Spleen (tissue), 11 donors: ENCODE measurements around the gene NOTCH3. TPM values are rescaled to one million over a fixed set of nuclear protein-coding genes. Genes with fewer than 3 reads are reported as not detected.
A peak's percentile ranks its signal among the peaks of the same experiment; 100 is the strongest.

Source experiments
- DNase-seq: peaks from one replicate; pipeline ENCODE4 v3.0.0-alpha.2; 2020
- H3K27ac ChIP-seq, 8 donors: fragments of 200-600 bp; sonication (generic) in 7 of 8; 1 replicate in 4 of 8; 2 replicates in 4 of 8; pipeline versions ENCODE4 v1.5.0 to v1.8.0; 2016 to 2021; ENCODE audit warnings: inconsistent platforms in 4 of 8, mild to moderate bottlenecking in 4 of 8, moderate library complexity in 1 of 8
- H3K27me3 ChIP-seq, 7 donors: fragments of 200-600 bp; sonication (generic) in 6 of 7; replicated peaks in 1 of 7; 1 replicate in 4 of 7; 2 replicates in 3 of 7; pipeline versions ENCODE4 v1.5.0 to v1.8.0; 2016 to 2021; ENCODE audit warnings: inconsistent platforms in 3 of 7, mild to moderate bottlenecking in 1 of 7
- H3K36me3 ChIP-seq, 6 donors: fragments of 200-600 bp; sonication (generic) in 5 of 6; 1 replicate in 4 of 6; 2 replicates in 2 of 6; pipeline versions ENCODE4 v1.5.0 to v1.8.0; 2016 to 2021; ENCODE audit warnings: inconsistent platforms in 2 of 6
- H3K4me1 ChIP-seq, 6 donors: fragments of 200-600 bp; sonication (generic) in 5 of 6; 1 replicate in 3 of 6; 2 replicates in 3 of 6; pipeline versions ENCODE4 v1.5.0 to v1.8.0; 2016 to 2021; ENCODE audit warnings: inconsistent platforms in 3 of 6
- H3K4me3 ChIP-seq, 8 donors: fragments of 200-600 bp; sonication (generic) in 7 of 8; 1 replicate in 4 of 8; 2 replicates in 4 of 8; pipeline versions ENCODE4 v1.5.0 to v1.8.0; 2016 to 2021; ENCODE audit warnings: inconsistent platforms in 4 of 8, mild to moderate bottlenecking in 4 of 8, moderate library complexity in 2 of 8
- H3K9me3 ChIP-seq, 8 donors: fragments of 200-600 bp; sonication (generic) in 7 of 8; 1 replicate in 4 of 8; 2 replicates in 4 of 8; pipeline versions ENCODE4 v1.5.0 to v1.8.0; 2016 to 2021; ENCODE audit warnings: inconsistent platforms in 4 of 8
- POLR2A ChIP-seq, 3 donors: fragments of 450-650 bp; IDR thresholded peaks; one replicate each; pipeline ENCODE4 v1.5.1; 2017; ENCODE audit warnings: antibody characterized with exemption in 3 of 3, mild to moderate bottlenecking in 1 of 3
- POLR2AphosphoS5 ChIP-seq, 3 donors: sonication (generic); formaldehyde crosslinking; IDR thresholded peaks; one replicate each; pipeline ENCODE4 v1.5.1; 2017; ENCODE audit warnings: antibody characterized with exemption in 3 of 3
- WGBS, 5 donors: extraction: QIAGEN DNeasy Blood & Tissue Kit in 3 of 5; methylation state at CpG; one replicate each; pipeline versions ENCODE4 v1.1.5 to v1.1.7; 2013 to 2018; 5-methylcytosine and 5-hydroxymethylcytosine counted together
- intact Hi-C: fragments of 100-400 bp; cut with DNase I; formaldehyde crosslinking; loops from one replicate; pipeline ENCODE4 v1.15.0; 2023; ENCODE audit warnings: low total_unique reads
- polyA plus RNA-seq, 3 donors: library from polyadenylated mRNA; stranded (reverse); fragments of 200-250 nt; gene quantifications; one replicate each; pipeline ENCODE4 v1.2.1, GENCODE V29; 2013
- total RNA-seq, 7 donors: library from RNA; depleted of rRNA in 3 of 7; stranded (reverse); fragments of >200 nt in 3 of 7; fragmentation: NEBNext Ultra II Directional in 4 of 7; extraction: Animal tissue kit (Norgen Biotek cat#: 25700) in 4 of 7; gene quantifications; one replicate each; pipeline versions ENCODE4 v1.1.0 to v1.2.1, GENCODE V29; 2016 to 2021
- TF ChIP-seq, protein P1 (sequence below), 11 experiments: fragments of 200-600 bp in 7 of 11; fragments of 450-650 bp in 4 of 11; sonication (generic) in 4 of 11; IDR thresholded peaks in 8 of 11; conservative IDR thresholded peaks in 3 of 11; 1 replicate in 7 of 11; 2 replicates in 4 of 11; pipeline versions ENCODE4 v1.4.0 to v1.8.0; 2016 to 2021; ENCODE audit warnings: antibody characterized with exemption in 11 of 11, inconsistent platforms in 4 of 11, mild to moderate bottlenecking in 1 of 11
- donor health status: healthy with polysubstance abuse.
- donor health status: DM: no; HTN: no; CAD: no; lungs with moderate emphysema.
- donor health status: DM: no; HTN: no; CAD: no.
- donor health status: Bipolar disorder and iron deficiency.
- donor health status: healthy.
- donor health status: DM: no; HTN: no; CAD: no.
- donor health status: DM: yes; HTN: yes; CAD: no.

Gene NOTCH3
- total and polyA plus RNA-seq, 10 donors: 1.4 to 94.9 (median 58.2) TPM

DNA sequence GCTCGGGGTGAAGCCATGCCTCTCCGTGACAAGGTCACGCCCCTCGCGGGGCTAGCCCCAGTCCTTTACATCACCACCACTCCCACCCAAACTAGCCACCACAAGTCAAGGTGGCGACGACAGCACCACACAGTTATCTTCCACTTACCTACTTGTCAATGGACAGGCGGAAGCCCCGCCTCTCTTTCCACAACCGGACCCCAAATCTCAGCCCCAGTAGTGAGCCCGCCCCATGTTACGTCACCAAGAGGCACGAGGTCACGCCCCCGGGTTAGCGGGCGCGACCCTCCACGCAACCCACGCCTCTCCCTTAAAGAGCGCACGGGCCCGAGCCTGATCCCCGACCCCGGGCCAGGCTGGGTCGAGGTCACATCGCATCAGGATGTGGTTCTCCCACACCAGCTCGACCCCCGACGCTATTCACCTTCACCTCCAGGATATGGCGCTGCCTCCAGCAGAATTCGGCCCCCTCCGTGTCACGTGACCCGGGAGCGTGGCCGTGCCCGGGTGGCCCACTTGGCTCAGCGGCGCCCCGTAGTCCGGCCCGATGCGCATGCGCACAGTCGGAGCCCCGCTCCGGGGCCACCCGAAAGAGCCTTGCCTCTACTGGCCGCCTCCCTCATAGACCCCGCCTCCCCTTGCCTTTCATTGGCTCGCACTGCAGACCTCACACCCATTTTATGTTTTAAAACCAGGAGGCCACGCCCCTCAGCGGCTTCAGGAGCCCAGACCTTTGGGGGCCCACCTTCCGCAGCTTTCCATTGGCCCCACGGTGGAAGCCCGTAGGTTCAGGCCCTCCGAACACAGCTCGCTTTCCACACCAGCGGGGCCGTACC is 75.3 kb downstream of the NOTCH3 start:
- Histone ChIP-seq H3K27ac (peak overlapping the region; percentile 83 to 96 (median 93)), H3K9me3 (no peaks in the 10 kb centered on the region), H3K4me1 (peaks cover 0 to 30% (median 21%) of the 10 kb centered on the region in 6 donors), H3K4me3 (peak overlapping the region; percentile 56 to 90 (median 76)), H3K27me3 (peaks cover 0 to 14% (median 0%) of the 10 kb centered on the region in 7 donors), H3K36me3 (peaks cover 0 to 31% (median 23%) of the 10 kb centered on the region in 6 donors)
- intact Hi-C loops: no loop called here
- DNase-seq: peak; percentile 99
- WGBS, 5 donors: 0 to 1% (median 0%) methylated on average over 53 to 61 of the region's 61 CpGs
- TF ChIP-seq POLR2AphosphoS5 (IDR thresholded peaks at IDR 0.05) (peak; percentile 92 to 94 (median 93)), POLR2A (IDR thresholded peaks at IDR 0.05) (no peak)
- TF ChIP-seq, protein P1, sequence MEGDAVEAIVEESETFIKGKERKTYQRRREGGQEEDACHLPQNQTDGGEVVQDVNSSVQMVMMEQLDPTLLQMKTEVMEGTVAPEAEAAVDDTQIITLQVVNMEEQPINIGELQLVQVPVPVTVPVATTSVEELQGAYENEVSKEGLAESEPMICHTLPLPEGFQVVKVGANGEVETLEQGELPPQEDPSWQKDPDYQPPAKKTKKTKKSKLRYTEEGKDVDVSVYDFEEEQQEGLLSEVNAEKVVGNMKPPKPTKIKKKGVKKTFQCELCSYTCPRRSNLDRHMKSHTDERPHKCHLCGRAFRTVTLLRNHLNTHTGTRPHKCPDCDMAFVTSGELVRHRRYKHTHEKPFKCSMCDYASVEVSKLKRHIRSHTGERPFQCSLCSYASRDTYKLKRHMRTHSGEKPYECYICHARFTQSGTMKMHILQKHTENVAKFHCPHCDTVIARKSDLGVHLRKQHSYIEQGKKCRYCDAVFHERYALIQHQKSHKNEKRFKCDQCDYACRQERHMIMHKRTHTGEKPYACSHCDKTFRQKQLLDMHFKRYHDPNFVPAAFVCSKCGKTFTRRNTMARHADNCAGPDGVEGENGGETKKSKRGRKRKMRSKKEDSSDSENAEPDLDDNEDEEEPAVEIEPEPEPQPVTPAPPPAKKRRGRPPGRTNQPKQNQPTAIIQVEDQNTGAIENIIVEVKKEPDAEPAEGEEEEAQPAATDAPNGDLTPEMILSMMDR (IDR thresholded peaks at IDR 0.05 in 8 of 11, conservative IDR thresholded peaks at IDR 0.05 in 3 of 11): peak in 5 of 11 experiments; percentile 19 to 28 (median 22)

DNA sequence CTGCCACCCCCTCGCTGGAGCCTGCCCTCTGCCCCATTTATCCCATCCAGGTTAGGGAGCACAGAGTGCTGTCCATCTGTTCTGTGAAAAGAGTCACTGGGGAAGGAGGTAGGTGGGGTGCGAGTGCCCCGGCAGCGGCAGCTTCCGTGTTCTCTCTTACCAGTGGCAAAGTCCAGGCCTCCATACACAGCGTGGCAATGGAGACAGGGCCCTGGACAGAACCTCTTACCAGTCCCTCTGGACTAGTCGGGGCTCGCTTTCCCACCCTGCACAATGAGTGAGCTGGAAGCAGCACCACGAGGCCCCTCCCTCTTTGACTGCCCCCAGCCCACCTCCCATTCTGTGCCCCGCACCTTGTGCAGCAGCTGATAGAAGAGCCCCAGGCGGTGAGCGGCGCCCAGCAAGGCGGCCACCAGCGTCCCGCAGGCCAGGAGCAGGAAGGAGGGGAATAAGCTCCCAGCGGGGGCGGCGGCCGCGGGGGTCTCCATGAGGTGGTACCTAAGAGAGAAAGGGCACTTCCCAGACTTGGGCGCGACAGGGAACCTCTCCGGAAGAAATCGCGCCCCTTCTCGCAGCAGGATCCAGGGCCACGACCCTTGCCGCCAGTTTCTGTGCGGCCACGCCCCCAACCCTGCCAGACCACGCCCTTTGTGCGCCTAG is 76.1 kb downstream of the NOTCH3 start:
- intact Hi-C loops: no loop called here
- H3K36me3 ChIP-seq: peaks cover 0 to 39% (median 31%) of the 10 kb centered on the region in 6 donors
- peaks cover 0 to 30% (median 21%) of the 10 kb centered on the region in 6 donors for H3K4me1 ChIP-seq
- TF ChIP-seq, protein P1 (IDR thresholded peaks at IDR 0.05 in 8 of 11, conservative IDR thresholded peaks at IDR 0.05 in 3 of 11): no peak
- TF ChIP-seq POLR2A (IDR thresholded peaks at IDR 0.05) (no peak), POLR2AphosphoS5 (IDR thresholded peaks at IDR 0.05) (no peak)
- H3K27me3 ChIP-seq: peaks cover 0 to 6% (median 0%) of the 10 kb centered on the region in 7 donors
- H3K9me3 ChIP-seq: no peaks in the 10 kb centered on the region
- no peak for DNase-seq
- peak overlapping the region; percentile 56 to 90 (median 76) for H3K4me3 ChIP-seq
- WGBS, 5 donors: 2 to 8% (median 5%) methylated on average over 17 to 33 of the region's 33 CpGs
- peak overlapping the region; percentile 83 to 96 (median 93) for H3K27ac ChIP-seq

DNA sequence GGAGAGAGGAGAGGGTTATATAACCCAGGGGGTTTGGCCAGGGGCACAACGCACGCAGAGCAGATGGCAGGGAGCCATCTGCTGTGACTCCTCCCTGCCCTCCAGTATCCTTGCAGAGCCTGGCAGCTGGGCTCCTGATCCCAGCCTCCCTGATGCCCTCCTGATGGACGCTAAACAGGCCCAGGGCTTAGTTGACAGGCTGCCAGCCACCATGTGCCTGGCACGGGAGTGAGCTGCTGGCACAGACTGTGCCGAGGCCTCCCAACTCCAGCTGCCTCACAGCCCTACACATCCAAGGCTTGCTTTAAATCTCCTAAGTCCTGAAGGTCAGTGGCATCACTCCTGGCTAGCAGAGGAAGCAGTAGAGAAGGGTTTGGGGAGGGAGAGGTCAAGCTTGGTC is 76.9 kb downstream of the NOTCH3 start:
- Histone ChIP-seq H3K27ac (peak overlapping the region in 5 of 8 donors; percentile 8 to 96 (median 91)), H3K9me3 (peaks cover 0 to under 1% (median 0%) of the 10 kb centered on the region in 8 donors), H3K27me3 (peaks cover 0 to 1% (median 0%) of the 10 kb centered on the region in 7 donors), H3K4me1 (peaks cover 0 to 30% (median 21%) of the 10 kb centered on the region in 6 donors), H3K4me3 (peak overlapping the region in 2 of 8 donors; percentile 69 to 85), H3K36me3 (peaks cover 3 to 47% (median 39%) of the 10 kb centered on the region in 6 donors)
- TF ChIP-seq POLR2A (IDR thresholded peaks at IDR 0.05) (no peak), POLR2AphosphoS5 (IDR thresholded peaks at IDR 0.05) (no peak)
- TF ChIP-seq, protein P1 (IDR thresholded peaks at IDR 0.05 in 8 of 11, conservative IDR thresholded peaks at IDR 0.05 in 3 of 11): no peak
- no peak for DNase-seq
- intact Hi-C loops: no loop called here
- WGBS, 5 donors: 51 to 83% (median 72%) methylated on average over 5 of the region's 5 CpGs
